NT2/D1 (cell line): Measurements from ENCODE around the gene KANK3.

ENCODE experiments used
- SUZ12 ChIP-seq: IDR thresholded peaks from 2 replicates; pipeline ENCODE4 v1.6.1; 2011; ENCODE audit not compliant: insufficient read length, insufficient read depth; ENCODE audit errors: extremely low read depth
- YY1 ChIP-seq: IDR thresholded peaks from 2 replicates; pipeline ENCODE4 v1.6.1; 2011; ENCODE audit not compliant: insufficient read length, insufficient read depth
- ZNF274 ChIP-seq: IDR thresholded peaks from 2 replicates; pipeline ENCODE4 v1.6.1; 2011; ENCODE audit warnings: mild to moderate bottlenecking, low read depth, low read length

DNA sequence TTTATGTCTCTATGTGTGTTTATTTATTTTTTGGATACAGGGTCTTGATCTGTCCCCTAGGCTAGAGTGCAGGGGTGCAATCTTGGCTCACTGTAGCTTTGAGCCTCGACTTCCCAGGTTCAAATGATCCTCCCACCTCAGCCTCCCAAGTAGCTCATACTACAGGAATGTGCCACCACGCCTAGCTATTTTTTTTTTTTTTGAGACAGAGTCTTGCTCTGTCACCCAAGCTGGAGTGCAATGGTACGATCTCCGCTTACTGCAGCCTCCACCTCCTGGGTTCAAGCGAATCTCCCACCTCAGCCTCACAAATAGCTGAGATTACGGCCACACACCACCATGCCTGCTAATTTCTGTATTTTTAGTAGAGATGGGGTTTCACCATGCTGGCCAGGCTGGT lies 15.9 kb upstream of the KANK3 start:
- TF ChIP-seq SUZ12 (no peak), YY1 (no peak), ZNF274 (no peak)
